Body of pancreas (tissue), 4 donors: ENCODE results near the gene A3GALT2. TPM values are rescaled to one million over a fixed set of nuclear protein-coding genes. Genes with fewer than 3 reads are reported as not detected.

ENCODE experiments used
- ATAC-seq: fragments of 150-250 bp; one replicate; pipeline ENCODE4 v1.9.1; 2016
- DNase-seq, 4 donors: peaks; one replicate each; pipeline ENCODE4 v3.0.0-alpha.2; 2019
- H3K27ac ChIP-seq, 4 donors: fragments of 200-600 bp; sonication (generic); 1 replicate in 3 of 4; 2 replicates in 1 of 4; pipeline versions ENCODE4 v1.5.1 to v1.6.1; 2016 to 2019; ENCODE audit warnings: mild to moderate bottlenecking in 1 of 4, mixed read lengths in 1 of 4, moderate library complexity in 1 of 4
- H3K27me3 ChIP-seq, 2 donors: fragments of 200-600 bp; sonication (generic); one replicate each; pipeline ENCODE4 v1.6.0; 2016; ENCODE audit warnings: mild to moderate bottlenecking in 1 of 2
- H3K36me3 ChIP-seq, 2 donors: fragments of 200-600 bp; sonication (generic); replicated peaks in 1 of 2; 2 replicates each; pipeline ENCODE4 v1.5.1; 2016; ENCODE audit warnings: low read depth in 2 of 2; ENCODE audit not compliant: insufficient read depth in 1 of 2
- H3K4me1 ChIP-seq: fragments of 200-600 bp; sonication (generic); one replicate; pipeline ENCODE4 v1.6.0; 2016
- H3K4me3 ChIP-seq, 2 donors: fragments of 200-600 bp; sonication (generic); 1 replicate in 1 of 2; 2 replicates in 1 of 2; pipeline ENCODE4 v1.5.1; 2016 to 2019
- H3K9me3 ChIP-seq, 3 donors: fragments of 200-600 bp; sonication (generic); 1 replicate in 2 of 3; 2 replicates in 1 of 3; pipeline ENCODE4 v1.5.1; 2016
- POLR2A ChIP-seq, 3 donors: fragments of 450-650 bp; IDR thresholded peaks; one replicate each; pipeline ENCODE4 v1.6.1; 2016; ENCODE audit warnings: antibody characterized with exemption in 3 of 3, mild to moderate bottlenecking in 2 of 3
- WGBS, 2 donors: methylation state at CpG; one replicate each; pipeline ENCODE4 v1.1.5; 2017; 5-methylcytosine and 5-hydroxymethylcytosine counted together
- intact Hi-C: fragments of 100-400 bp; cut with DNase I; formaldehyde crosslinking; loops from one replicate; pipeline ENCODE4 v1.15.1; 2023
- total RNA-seq, 2 donors: library from RNA; depleted of rRNA; stranded (reverse); fragments of >200 nt; gene quantifications; one replicate each; pipeline ENCODE4 v1.1.0, GENCODE V29; 2016
- TF ChIP-seq, protein P1 (sequence below), 7 experiments: fragments of 450-650 bp in 4 of 7; fragments of 200-600 bp in 3 of 7; sonication (generic) in 3 of 7; IDR thresholded peaks; one replicate each; pipeline ENCODE4 v1.5.1; 2016 to 2019; ENCODE audit warnings: antibody characterized with exemption in 7 of 7

Gene A3GALT2
- total RNA-seq, 2 donors from 2014 or later = not detected

DNA sequence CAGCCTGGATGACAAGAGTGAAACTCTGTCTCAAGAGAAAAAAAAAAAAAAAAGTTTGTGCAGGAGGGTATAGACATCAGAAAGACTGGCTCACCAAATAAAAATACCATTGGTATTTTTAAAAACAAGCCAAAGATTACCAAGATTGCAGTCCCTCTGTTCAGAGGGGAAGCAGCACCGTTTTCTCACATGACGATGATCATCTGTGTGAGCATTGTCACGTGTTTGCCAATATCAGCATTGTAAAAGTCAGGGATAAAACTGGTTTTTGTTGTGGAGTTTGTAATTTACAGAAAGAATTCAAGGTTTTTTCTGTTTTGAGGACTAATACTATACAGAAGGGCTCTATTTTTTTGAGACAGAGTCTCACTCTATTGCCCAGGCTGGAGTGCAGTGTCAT lies 38.1 kb downstream of the A3GALT2 start:
- H3K27ac ChIP-seq = no peak overlapping the region
- TF ChIP-seq POLR2A (IDR thresholded peaks at IDR 0.05) = no peak
- TF ChIP-seq, protein P1, sequence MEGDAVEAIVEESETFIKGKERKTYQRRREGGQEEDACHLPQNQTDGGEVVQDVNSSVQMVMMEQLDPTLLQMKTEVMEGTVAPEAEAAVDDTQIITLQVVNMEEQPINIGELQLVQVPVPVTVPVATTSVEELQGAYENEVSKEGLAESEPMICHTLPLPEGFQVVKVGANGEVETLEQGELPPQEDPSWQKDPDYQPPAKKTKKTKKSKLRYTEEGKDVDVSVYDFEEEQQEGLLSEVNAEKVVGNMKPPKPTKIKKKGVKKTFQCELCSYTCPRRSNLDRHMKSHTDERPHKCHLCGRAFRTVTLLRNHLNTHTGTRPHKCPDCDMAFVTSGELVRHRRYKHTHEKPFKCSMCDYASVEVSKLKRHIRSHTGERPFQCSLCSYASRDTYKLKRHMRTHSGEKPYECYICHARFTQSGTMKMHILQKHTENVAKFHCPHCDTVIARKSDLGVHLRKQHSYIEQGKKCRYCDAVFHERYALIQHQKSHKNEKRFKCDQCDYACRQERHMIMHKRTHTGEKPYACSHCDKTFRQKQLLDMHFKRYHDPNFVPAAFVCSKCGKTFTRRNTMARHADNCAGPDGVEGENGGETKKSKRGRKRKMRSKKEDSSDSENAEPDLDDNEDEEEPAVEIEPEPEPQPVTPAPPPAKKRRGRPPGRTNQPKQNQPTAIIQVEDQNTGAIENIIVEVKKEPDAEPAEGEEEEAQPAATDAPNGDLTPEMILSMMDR (IDR thresholded peaks at IDR 0.05) = no peak
- ATAC-seq (no peak), DNase-seq (no peak)
- no peak overlapping the region for H3K4me3 ChIP-seq
- H3K36me3 ChIP-seq = peaks cover 0 to 7% of the 10 kb centered on the region in 2 donors
- no peaks in the 10 kb centered on the region for H3K9me3 ChIP-seq
- peaks cover 7% of the 10 kb centered on the region for H3K4me1 ChIP-seq
- intact Hi-C loops = no loop called here
- no peaks in the 10 kb centered on the region for H3K27me3 ChIP-seq
- WGBS, 2 donors = 84 to 85% methylated on average over 3 of the region's 3 CpGs

DNA sequence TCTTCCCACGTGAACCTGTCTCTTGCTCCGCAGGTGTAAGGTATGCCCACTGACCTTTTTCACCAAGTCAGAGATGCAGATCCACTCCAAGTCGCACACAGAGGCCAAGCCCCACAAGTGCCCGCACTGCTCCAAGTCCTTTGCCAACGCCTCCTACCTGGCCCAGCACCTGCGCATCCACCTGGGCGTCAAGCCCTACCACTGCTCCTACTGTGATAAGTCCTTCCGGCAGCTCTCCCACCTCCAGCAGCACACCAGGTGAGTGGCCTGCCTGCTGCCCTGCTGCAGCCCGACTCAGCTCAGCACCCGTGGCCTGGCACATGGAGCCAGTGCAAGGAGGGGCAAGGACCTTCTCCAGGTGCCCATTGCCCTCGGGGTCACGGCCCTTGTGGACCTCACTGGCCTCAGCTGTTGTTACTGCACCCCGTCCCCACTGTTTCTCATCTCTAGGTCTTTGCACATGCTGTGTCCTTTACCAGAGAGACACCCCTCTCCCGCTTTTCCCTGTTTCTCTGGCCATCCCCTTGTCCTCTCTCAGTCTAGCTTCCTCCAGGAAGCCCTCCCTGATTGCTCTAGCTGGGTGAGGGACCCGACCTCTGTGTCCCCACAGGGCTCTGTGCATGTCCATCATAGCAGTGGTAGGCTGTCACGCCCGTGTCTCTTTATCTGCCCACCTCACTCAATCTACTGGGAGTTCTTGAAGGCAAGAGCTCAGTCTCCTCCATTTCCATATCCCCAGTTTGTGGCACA lies 39.2 kb downstream of the A3GALT2 start:
- H3K36me3 ChIP-seq = peaks cover 0 to 7% of the 10 kb centered on the region in 2 donors
- WGBS, 2 donors = 92 to 93% methylated on average over 7 to 17 of the region's 17 CpGs

GRCh38 chr1:33280091-33280661 lies 40.7 kb downstream of the A3GALT2 start:
- WGBS, 2 donors = 93 to 96% methylated on average over 14 to 20 of the region's 29 CpGs
- Histone ChIP-seq H3K4me1 (no peaks in the 10 kb centered on the region), H3K4me3 (no peak overlapping the region), H3K9me3 (no peaks in the 10 kb centered on the region), H3K27me3 (no peaks in the 10 kb centered on the region), H3K27ac (no peak overlapping the region), H3K36me3 (peaks cover 0 to 7% of the 10 kb centered on the region in 2 donors)
- ATAC-seq (no peak), DNase-seq (peak in 1 of 4 donors; percentile 9)
- no peak for TF ChIP-seq POLR2A (IDR thresholded peaks at IDR 0.05)
- TF ChIP-seq, protein P1 (IDR thresholded peaks at IDR 0.05) = no peak
- intact Hi-C loops = no loop called here

More for the DNA sequence above, 39.2 kb downstream of the A3GALT2 start:
- H3K27ac ChIP-seq = no peak overlapping the region
- intact Hi-C loops = no loop called here
- no peaks in the 10 kb centered on the region for H3K4me1 ChIP-seq
- ATAC-seq (no peak), DNase-seq (peak in 1 of 4 donors; percentile 7)
- no peak overlapping the region for H3K4me3 ChIP-seq
- no peaks in the 10 kb centered on the region for H3K27me3 ChIP-seq
- TF ChIP-seq, protein P1 (IDR thresholded peaks at IDR 0.05) = no peak
- no peak for TF ChIP-seq POLR2A (IDR thresholded peaks at IDR 0.05)
- H3K9me3 ChIP-seq = no peaks in the 10 kb centered on the region

DNA sequence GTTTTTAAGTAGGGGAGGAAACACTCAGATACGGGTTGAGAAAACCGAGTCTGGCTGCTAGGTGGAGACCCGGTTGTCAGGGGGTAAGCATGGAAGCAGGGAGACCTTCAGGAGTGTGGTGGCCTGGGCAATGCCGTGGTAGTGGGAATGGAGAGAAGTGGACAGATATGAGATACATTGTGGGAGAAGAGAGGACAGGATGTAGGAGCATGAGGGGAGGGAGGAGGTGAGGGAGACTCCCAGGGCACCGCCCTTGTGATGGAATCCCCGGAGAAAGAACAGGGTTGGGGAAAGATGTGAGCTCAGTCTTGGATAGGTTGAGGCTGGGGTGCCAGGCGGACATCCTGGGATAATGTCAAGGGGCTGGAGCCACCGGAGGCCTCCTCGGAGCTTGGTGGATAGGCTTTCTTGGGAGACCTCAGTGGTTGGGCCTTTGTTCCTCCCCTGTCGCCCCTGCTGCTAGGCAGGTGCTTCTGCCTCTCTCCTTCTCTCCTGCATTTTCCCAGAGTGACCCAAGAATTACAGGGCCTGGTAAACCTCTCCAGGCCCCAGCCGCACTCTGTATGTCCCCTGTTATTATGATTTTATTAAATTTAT lies 43.3 kb downstream of the A3GALT2 start:
- 86 to 91% methylated on average over 11 of the region's 11 CpGs for WGBS, 2 donors
- H3K36me3 ChIP-seq = peaks cover 0 to 7% of the 10 kb centered on the region in 2 donors

More for the DNA sequence above, 43.3 kb downstream of the A3GALT2 start:
- ATAC-seq (no peak), DNase-seq (peak in 1 of 4 donors; percentile 5)
- intact Hi-C loops = no loop called here
- H3K27me3 ChIP-seq = no peaks in the 10 kb centered on the region
- H3K4me3 ChIP-seq = no peak overlapping the region
- H3K9me3 ChIP-seq = no peaks in the 10 kb centered on the region
- H3K4me1 ChIP-seq = no peaks in the 10 kb centered on the region
- H3K27ac ChIP-seq = no peak overlapping the region
- TF ChIP-seq POLR2A (IDR thresholded peaks at IDR 0.05) = no peak
- TF ChIP-seq, protein P1 (IDR thresholded peaks at IDR 0.05) = no peak
